Astrocyte (in vitro differentiated cells and primary cell): ENCODE measurements around the gene EGLN1. TPM values are rescaled to one million over a fixed set of nuclear protein-coding genes. Genes with fewer than 3 reads are reported as not detected.

Experiments used
- DNase-seq: peaks from one replicate; pipeline ENCODE4 v3.0.0-alpha.2; 2010; ENCODE audit warnings: low read depth
- FAIRE-seq: peaks from 2 replicates; lab custom pipeline; 2011; peaks lifted over from hg19 to GRCh38; lab: Jason Lieb, UNC
- H2AFZ ChIP-seq: 2 replicates; pipeline ENCODE4 v1.6.0; 2012; ENCODE audit warnings: low read depth, low read length, inconsistent platforms
- H3K27ac ChIP-seq: 2 replicates; pipeline ENCODE4 v1.5.1; 2011; ENCODE audit warnings: low read depth, low read length, inconsistent platforms
- H3K27me3 ChIP-seq: 2 replicates; pipeline ENCODE4 v1.6.0; 2011; ENCODE audit warnings: low read length, inconsistent platforms; ENCODE audit not compliant: insufficient read depth
- H3K36me3 ChIP-seq: 2 replicates; pipeline ENCODE4 v1.5.1; 2011; ENCODE audit warnings: low read length, inconsistent platforms; ENCODE audit not compliant: insufficient read depth
- H3K4me1 ChIP-seq: 2 replicates; pipeline ENCODE4 v1.5.1; 2011; ENCODE audit warnings: low read length, inconsistent platforms; ENCODE audit not compliant: insufficient read depth
- H3K4me2 ChIP-seq: 2 replicates; pipeline ENCODE4 v1.6.0; 2012; ENCODE audit warnings: low read length, inconsistent platforms
- H3K4me3 ChIP-seq: 2 replicates; pipeline ENCODE4 v1.5.1; 2011; ENCODE audit warnings: low read depth, mild to moderate bottlenecking, low read length, inconsistent platforms; ENCODE audit not compliant: insufficient read depth
- H3K79me2 ChIP-seq: 2 replicates; pipeline ENCODE4 v1.6.0; 2012; ENCODE audit warnings: mild to moderate bottlenecking, low read length, inconsistent platforms; ENCODE audit not compliant: insufficient read depth
- H3K9ac ChIP-seq: 2 replicates; pipeline ENCODE4 v1.6.0; 2012; ENCODE audit warnings: mild to moderate bottlenecking, low read length, inconsistent platforms
- H3K9me3 ChIP-seq: 2 replicates; pipeline ENCODE4 v1.5.1; 2012; ENCODE audit warnings: low read depth, mild to moderate bottlenecking, low read length, inconsistent platforms; ENCODE audit not compliant: insufficient read depth
- H4K20me1 ChIP-seq: 2 replicates; pipeline ENCODE4 v1.6.0; 2012; ENCODE audit warnings: low read length, inconsistent platforms; ENCODE audit not compliant: insufficient read depth
- H3K27ac Mint-ChIP-seq: one replicate; pipeline ENCODE4 v1.8.0; 2021; ENCODE audit warnings: mild to moderate bottlenecking, mixed read lengths; ENCODE audit not compliant: unreplicated experiment
- H3K27me3 Mint-ChIP-seq: one replicate; pipeline ENCODE4 v1.8.0; 2021; ENCODE audit warnings: low read depth, mixed read lengths; ENCODE audit not compliant: unreplicated experiment
- H3K36me3 Mint-ChIP-seq: one replicate; pipeline ENCODE4 v1.8.0; 2021; ENCODE audit warnings: low read depth, mixed read lengths; ENCODE audit not compliant: unreplicated experiment
- H3K4me1 Mint-ChIP-seq: one replicate; pipeline ENCODE4 v1.8.0; 2021; ENCODE audit warnings: low read depth, mixed read lengths; ENCODE audit not compliant: unreplicated experiment
- H3K4me3 Mint-ChIP-seq: one replicate; pipeline ENCODE4 v1.8.0; 2021; ENCODE audit warnings: mild to moderate bottlenecking, moderate library complexity, mixed read lengths; ENCODE audit not compliant: unreplicated experiment
- H3K9me3 Mint-ChIP-seq: one replicate; pipeline ENCODE4 v1.8.0; 2021; ENCODE audit warnings: mild to moderate bottlenecking, mixed read lengths; ENCODE audit not compliant: unreplicated experiment
- EZH2 ChIP-seq: IDR thresholded peaks from 2 replicates; pipeline ENCODE4 v1.6.1; 2012; ENCODE audit warnings: mild to moderate bottlenecking, low read length, inconsistent platforms; ENCODE audit not compliant: insufficient read depth
- total RNA-seq: library from RNA; stranded (reverse); gene quantifications from 2 replicates; pipeline ENCODE4 v1.2.1, GENCODE V29; 2021
- TF ChIP-seq, protein P1 (sequence below): IDR thresholded peaks from 2 replicates; pipeline ENCODE4 v1.5.1; 2011; ENCODE audit warnings: low read depth, mild to moderate bottlenecking, inconsistent platforms, low read length, moderate library complexity; ENCODE audit not compliant: insufficient read depth

EGLN1 gene
- total RNA-seq, 1 donor from 2014 or later, result 34.5 TPM

DNA sequence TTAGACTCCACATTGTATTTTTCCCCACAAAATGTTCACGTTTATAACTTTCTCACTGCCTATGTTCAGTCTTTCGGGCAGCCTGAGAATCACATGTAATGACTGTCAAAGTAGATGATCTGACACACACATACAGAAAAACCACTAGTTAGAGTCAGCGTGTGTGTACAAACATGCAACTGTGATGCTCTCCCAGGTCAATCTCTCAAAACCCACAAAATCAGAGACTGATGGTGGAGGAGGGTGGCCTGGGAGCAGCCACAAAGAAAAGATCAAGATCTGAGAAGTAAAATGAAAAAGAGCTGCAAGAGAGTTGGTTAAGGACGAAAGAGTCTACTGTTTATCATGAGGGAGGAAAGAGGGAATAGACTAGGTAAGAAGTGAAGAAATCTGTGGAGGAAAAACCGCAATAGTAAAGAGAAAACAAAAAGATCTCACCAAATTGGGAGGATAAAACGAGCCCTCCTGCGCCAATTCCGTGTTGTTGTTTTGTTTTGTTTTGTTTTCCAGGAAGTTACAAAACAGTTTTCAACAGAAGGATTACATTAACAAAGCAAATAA is 2.3 kb downstream of the EGLN1 start:
- Histone ChIP-seq H3K9ac (peak overlapping the region; percentile 92), H3K9me3 (no peaks in the 10 kb centered on the region), H3K27me3 (no peaks in the 10 kb centered on the region), H3K27ac (peak overlapping the region; percentile 81), H3K79me2 (peaks cover 66% of the 10 kb centered on the region), H2AFZ (peak overlapping the region; percentile 82), H3K4me2 (peak overlapping the region; percentile 97), H4K20me1 (peaks cover 39% of the 10 kb centered on the region), H3K4me1 (peaks cover 20% of the 10 kb centered on the region), H3K4me3 (peak overlapping the region; percentile 92), H3K36me3 (peaks cover 2% of the 10 kb centered on the region)
- DNase-seq, result no peak
- Mint-ChIP-seq H3K27ac (peak overlapping the region; percentile 96), H3K27me3 (no peaks in the 10 kb centered on the region), H3K4me1 (peaks cover 24% of the 10 kb centered on the region), H3K9me3 (no peaks in the 10 kb centered on the region), H3K4me3 (peak overlapping the region; percentile 93), H3K36me3 (peaks cover 2% of the 10 kb centered on the region)
- TF ChIP-seq, protein P1, sequence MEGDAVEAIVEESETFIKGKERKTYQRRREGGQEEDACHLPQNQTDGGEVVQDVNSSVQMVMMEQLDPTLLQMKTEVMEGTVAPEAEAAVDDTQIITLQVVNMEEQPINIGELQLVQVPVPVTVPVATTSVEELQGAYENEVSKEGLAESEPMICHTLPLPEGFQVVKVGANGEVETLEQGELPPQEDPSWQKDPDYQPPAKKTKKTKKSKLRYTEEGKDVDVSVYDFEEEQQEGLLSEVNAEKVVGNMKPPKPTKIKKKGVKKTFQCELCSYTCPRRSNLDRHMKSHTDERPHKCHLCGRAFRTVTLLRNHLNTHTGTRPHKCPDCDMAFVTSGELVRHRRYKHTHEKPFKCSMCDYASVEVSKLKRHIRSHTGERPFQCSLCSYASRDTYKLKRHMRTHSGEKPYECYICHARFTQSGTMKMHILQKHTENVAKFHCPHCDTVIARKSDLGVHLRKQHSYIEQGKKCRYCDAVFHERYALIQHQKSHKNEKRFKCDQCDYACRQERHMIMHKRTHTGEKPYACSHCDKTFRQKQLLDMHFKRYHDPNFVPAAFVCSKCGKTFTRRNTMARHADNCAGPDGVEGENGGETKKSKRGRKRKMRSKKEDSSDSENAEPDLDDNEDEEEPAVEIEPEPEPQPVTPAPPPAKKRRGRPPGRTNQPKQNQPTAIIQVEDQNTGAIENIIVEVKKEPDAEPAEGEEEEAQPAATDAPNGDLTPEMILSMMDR, result no peak
- TF ChIP-seq EZH2, result no peak
- no peak for FAIRE-seq

DNA sequence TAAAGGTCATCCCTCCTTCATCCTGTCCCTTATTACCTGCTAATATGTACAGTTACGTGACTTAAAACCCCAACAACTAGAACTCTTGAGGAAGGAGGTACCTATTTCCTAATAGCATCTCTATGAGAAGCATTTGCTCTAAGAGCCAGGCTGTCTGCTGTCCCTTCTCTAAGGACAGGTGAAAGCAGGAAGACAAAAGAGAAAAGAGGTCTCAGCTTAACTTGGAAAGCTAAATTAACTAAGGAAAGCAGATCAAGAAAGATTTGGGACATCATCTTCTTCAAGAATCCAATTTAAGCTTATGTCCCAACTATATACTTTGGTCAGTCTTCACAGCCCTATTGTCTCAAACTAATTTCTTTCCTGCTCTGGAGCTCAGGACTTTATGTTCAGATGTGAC is 2.9 kb downstream of the EGLN1 start:
- H3K36me3 ChIP-seq, result peaks cover 2% of the 10 kb centered on the region
- H3K9me3 Mint-ChIP-seq, result no peaks in the 10 kb centered on the region
- peak overlapping the region; percentile 97 for H3K4me2 ChIP-seq
- no peak for FAIRE-seq
- H3K4me3 ChIP-seq, result peak overlapping the region; percentile 92
- no peak overlapping the region for H3K27ac Mint-ChIP-seq
- peak overlapping the region; percentile 92 for H3K9ac ChIP-seq
- TF ChIP-seq, protein P1, result no peak
- TF ChIP-seq EZH2, result no peak
- H3K27me3 ChIP-seq, result no peaks in the 10 kb centered on the region
- peaks cover 2% of the 10 kb centered on the region for H3K36me3 Mint-ChIP-seq
- DNase-seq, result no peak
- H3K27ac ChIP-seq, result no peak overlapping the region
- no peaks in the 10 kb centered on the region for H3K9me3 ChIP-seq
- H3K4me3 Mint-ChIP-seq, result peak overlapping the region; percentile 93
- peaks cover 72% of the 10 kb centered on the region for H3K79me2 ChIP-seq
- H3K4me1 Mint-ChIP-seq, result peaks cover 27% of the 10 kb centered on the region
- H4K20me1 ChIP-seq, result peaks cover 39% of the 10 kb centered on the region
- H3K4me1 ChIP-seq, result peaks cover 20% of the 10 kb centered on the region
- H2AFZ ChIP-seq, result no peak overlapping the region
- no peaks in the 10 kb centered on the region for H3K27me3 Mint-ChIP-seq

GRCh38 chr1:231418741-231419107 is 3.4 kb downstream of the EGLN1 start:
- Histone ChIP-seq H4K20me1 (peaks cover 39% of the 10 kb centered on the region), H3K27me3 (no peaks in the 10 kb centered on the region), H3K4me2 (peak overlapping the region; percentile 97), H2AFZ (no peak overlapping the region), H3K27ac (no peak overlapping the region), H3K4me3 (peak overlapping the region; percentile 92), H3K4me1 (peaks cover 20% of the 10 kb centered on the region), H3K36me3 (peaks cover 2% of the 10 kb centered on the region), H3K9me3 (no peaks in the 10 kb centered on the region), H3K79me2 (peaks cover 76% of the 10 kb centered on the region), H3K9ac (peak overlapping the region; percentile 92)
- Mint-ChIP-seq H3K27me3 (no peaks in the 10 kb centered on the region), H3K9me3 (no peaks in the 10 kb centered on the region), H3K4me1 (peaks cover 31% of the 10 kb centered on the region), H3K27ac (no peak overlapping the region), H3K4me3 (peak overlapping the region; percentile 93), H3K36me3 (peaks cover 2% of the 10 kb centered on the region)
- FAIRE-seq, result no peak
- TF ChIP-seq, protein P1, result no peak
- TF ChIP-seq EZH2, result no peak
- DNase-seq, result no peak
